Renal cortex interstitium (tissue), 11 donors: ENCODE measurements around the gene SLC7A7. TPM values are rescaled to one million over a fixed set of nuclear protein-coding genes. Genes with fewer than 3 reads are reported as not detected.

Experiments used
- DNase-seq, 11 donors: peaks; one replicate each; pipeline ENCODE4 v3.0.0-alpha.2; 2013; ENCODE audit warnings: low read depth in 9 of 11, low spot score in 4 of 11; ENCODE audit errors: extremely low read depth in 1 of 11
- polyA plus RNA-seq, 3 donors: library from polyadenylated mRNA; unstranded; fragments of 120-200 nt; gene quantifications; one replicate each; pipeline ENCODE4 v1.2.1, GENCODE V29; 2013; ENCODE audit not compliant: insufficient read length in 3 of 3

SLC7A7 gene
- polyA plus RNA-seq, 3 donors, result 106 to 125 (median 119) TPM

GRCh38 chr14:22847661-22848341 lies 32.6 kb upstream of the SLC7A7 start:
- no peak for DNase-seq

- DNase-seq, result no peak
Measured at GRCh38 chr14:22846811-22847307, 31.6 kb upstream of the SLC7A7 start.

GRCh38 chr14:22845821-22846625 lies 30.8 kb upstream of the SLC7A7 start:
- DNase-seq, result no peak

GRCh38 chr14:22845103-22845394 lies 29.8 kb upstream of the SLC7A7 start:
- DNase-seq, result no peak

- DNase-seq, result no peak
Measured at GRCh38 chr14:22844221-22845102, 29.2 kb upstream of the SLC7A7 start.

- no peak for DNase-seq
Measured at GRCh38 chr14:22843123-22843925, 28.1 kb upstream of the SLC7A7 start.

- DNase-seq, result no peak
Measured at GRCh38 chr14:22842211-22843122, 27.2 kb upstream of the SLC7A7 start.

- DNase-seq, result no peak
Measured at GRCh38 chr14:22841769-22842168, 26.5 kb upstream of the SLC7A7 start.

- no peak for DNase-seq
Measured at GRCh38 chr14:22841311-22841710, 26.1 kb upstream of the SLC7A7 start.

- DNase-seq, result no peak
Measured at GRCh38 chr14:22839159-22839779, 24.0 kb upstream of the SLC7A7 start.

- no peak for DNase-seq
Measured at GRCh38 chr14:22838631-22839041, 23.4 kb upstream of the SLC7A7 start.

- no peak for DNase-seq
Measured at GRCh38 chr14:22837750-22838538, 22.7 kb upstream of the SLC7A7 start.

GRCh38 chr14:22837114-22837749 lies 22.0 kb upstream of the SLC7A7 start:
- DNase-seq, result peak in 1 of 11 donors; percentile 58

GRCh38 chr14:22836301-22837113 lies 21.3 kb upstream of the SLC7A7 start, which contains the start of gene MMP14:
Gene MMP14 (plus strand): TSS chr14:22836585. CDS start chr14:22836818, 233 bp downstream.
- DNase-seq, result peak in 7 of 11 donors; percentile 66 to 85 (median 82)

- DNase-seq, result no peak
Measured at GRCh38 chr14:22835505-22835904, 20.3 kb upstream of the SLC7A7 start.
